Measurements from ENCODE around the gene TBCE.

GRCh38 chr1:235375919-235376605 is 8.8 kb downstream of the TBCE start:
- TF ChIP-seq EZH2 (IDR thresholded peaks at IDR 0.05; ENCODE audit: insufficient read depth, poor library complexity, severe bottlenecking) (no peak), EZH2phosphoT487 (IDR thresholded peaks at IDR 0.05; ENCODE audit: insufficient read depth, low read depth) (no peak)
